Spleen (tissue), 7 donors: ENCODE measurements around the gene FRMD4A.

Experiments used
- CTCF ChIP-seq, 11 experiments: fragments of 200-600 bp in 7 of 11; fragments of 450-650 bp in 4 of 11; sonication (generic) in 4 of 11; IDR thresholded peaks in 8 of 11; conservative IDR thresholded peaks in 3 of 11; 1 replicate in 7 of 11; 2 replicates in 4 of 11; pipeline versions ENCODE4 v1.4.0 to v1.8.0; 2016 to 2021; ENCODE audit warnings: antibody characterized with exemption in 11 of 11, inconsistent platforms in 4 of 11, mild to moderate bottlenecking in 1 of 11
- POLR2A ChIP-seq, 3 donors: fragments of 450-650 bp; IDR thresholded peaks; one replicate each; pipeline ENCODE4 v1.5.1; 2017; ENCODE audit warnings: antibody characterized with exemption in 3 of 3, mild to moderate bottlenecking in 1 of 3
- POLR2AphosphoS5 ChIP-seq, 3 donors: sonication (generic); formaldehyde crosslinking; IDR thresholded peaks; one replicate each; pipeline ENCODE4 v1.5.1; 2017; ENCODE audit warnings: antibody characterized with exemption in 3 of 3
- donor health status: DM: no; HTN: no; CAD: no; lungs with moderate emphysema.
- donor health status: DM: no; HTN: no; CAD: no.
- donor health status: DM: no; HTN: no; CAD: no.

GRCh38 chr10:13894412-13895093 is 436.2 kb downstream of the FRMD4A start:
- TF ChIP-seq CTCF (IDR thresholded peaks at IDR 0.05 in 8 of 11, conservative IDR thresholded peaks at IDR 0.05 in 3 of 11), result no peak
- no peak for TF ChIP-seq POLR2A (IDR thresholded peaks at IDR 0.05)
- no peak for TF ChIP-seq POLR2AphosphoS5 (IDR thresholded peaks at IDR 0.05)
